Stomach smooth muscle (tissue), 2 donors: Measurements from ENCODE around the gene SAXO1.

Experiments
- H3K27ac ChIP-seq: one replicate; pipeline ENCODE4 v1.7.0; 2013; ENCODE audit warnings: mild to moderate bottlenecking, low read length, inconsistent platforms
- H3K27me3 ChIP-seq, 2 donors: one replicate each; pipeline ENCODE4 v1.7.0; 2013; ENCODE audit warnings: low read length in 2 of 2; ENCODE audit not compliant: insufficient read depth in 2 of 2, control insufficient read depth in 1 of 2
- H3K36me3 ChIP-seq, 2 donors: one replicate each; pipeline ENCODE4 v1.7.0; 2013; ENCODE audit warnings: low read length in 2 of 2; ENCODE audit not compliant: control insufficient read depth in 2 of 2, insufficient read depth in 2 of 2
- H3K4me1 ChIP-seq: one replicate; pipeline ENCODE4 v1.7.0; 2013; ENCODE audit warnings: low read length; ENCODE audit not compliant: control insufficient read depth, insufficient read depth
- H3K4me3 ChIP-seq, 2 donors: one replicate each; pipeline ENCODE4 v1.7.0; 2013; ENCODE audit warnings: low read length in 2 of 2
- H3K9ac ChIP-seq, 2 donors: one replicate each; pipeline ENCODE4 v1.7.0; 2013; ENCODE audit warnings: low read length in 2 of 2, mild to moderate bottlenecking in 1 of 2
- H3K9me3 ChIP-seq, 2 donors: one replicate each; pipeline ENCODE4 v1.7.0; 2013; ENCODE audit warnings: low read length in 2 of 2; ENCODE audit not compliant: control insufficient read depth in 2 of 2
- donor health status: healthy.
- donor health status: Pancreatic carcinoma.

Gene SAXO1

DNA sequence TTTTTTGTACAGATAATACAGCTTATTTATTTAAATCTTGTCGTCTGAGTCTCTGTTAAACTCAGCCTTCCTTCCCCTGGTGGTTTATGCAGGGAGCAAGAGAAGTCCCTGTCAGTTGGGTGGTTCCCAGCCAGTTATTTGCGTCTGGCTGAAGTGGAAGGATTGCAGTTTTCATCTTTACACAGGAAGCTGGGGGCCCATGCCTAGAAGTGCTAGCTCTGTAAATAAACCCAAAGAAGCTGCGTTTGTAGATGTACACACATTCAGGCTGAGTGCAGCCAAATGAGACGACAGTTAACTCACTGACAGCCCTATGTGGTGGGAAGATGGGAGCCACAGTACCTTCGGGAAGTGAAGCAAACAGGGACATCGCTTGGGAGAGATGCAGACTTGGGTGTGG lies 122.1 kb downstream of the SAXO1 start:
- no peaks in the 10 kb centered on the region for H3K27me3 ChIP-seq
- H3K36me3 ChIP-seq = peaks cover 0 to 2% of the 10 kb centered on the region in 2 donors
- peaks cover 13% of the 10 kb centered on the region for H3K4me1 ChIP-seq
- no peak overlapping the region for H3K9ac ChIP-seq
- H3K27ac ChIP-seq = no peak overlapping the region
- no peak overlapping the region for H3K4me3 ChIP-seq
- H3K9me3 ChIP-seq = no peaks in the 10 kb centered on the region

DNA sequence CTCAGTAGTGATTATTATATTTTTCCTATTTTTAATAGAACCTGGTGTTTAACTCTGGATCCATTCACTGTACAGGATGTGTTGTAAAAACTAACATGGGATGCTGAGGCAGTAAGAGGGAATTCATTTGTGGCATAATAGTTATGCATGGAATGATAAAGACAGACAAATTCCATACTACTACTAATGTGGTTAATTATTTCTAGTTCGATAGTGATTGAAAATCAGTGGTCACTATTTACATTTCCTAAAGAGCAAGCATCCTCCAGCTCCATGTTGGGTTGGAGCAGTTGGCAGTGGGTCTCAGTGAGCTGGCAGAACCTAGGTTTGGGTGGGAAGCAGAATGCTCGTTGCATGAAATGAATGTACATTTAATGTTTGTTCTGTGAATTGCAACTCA lies 122.6 kb downstream of the SAXO1 start:
- Histone ChIP-seq H3K9me3 (no peaks in the 10 kb centered on the region), H3K9ac (no peak overlapping the region), H3K27ac (no peak overlapping the region), H3K36me3 (peaks cover 0 to 2% of the 10 kb centered on the region in 2 donors), H3K4me3 (no peak overlapping the region), H3K4me1 (peaks cover 13% of the 10 kb centered on the region), H3K27me3 (no peaks in the 10 kb centered on the region)

DNA sequence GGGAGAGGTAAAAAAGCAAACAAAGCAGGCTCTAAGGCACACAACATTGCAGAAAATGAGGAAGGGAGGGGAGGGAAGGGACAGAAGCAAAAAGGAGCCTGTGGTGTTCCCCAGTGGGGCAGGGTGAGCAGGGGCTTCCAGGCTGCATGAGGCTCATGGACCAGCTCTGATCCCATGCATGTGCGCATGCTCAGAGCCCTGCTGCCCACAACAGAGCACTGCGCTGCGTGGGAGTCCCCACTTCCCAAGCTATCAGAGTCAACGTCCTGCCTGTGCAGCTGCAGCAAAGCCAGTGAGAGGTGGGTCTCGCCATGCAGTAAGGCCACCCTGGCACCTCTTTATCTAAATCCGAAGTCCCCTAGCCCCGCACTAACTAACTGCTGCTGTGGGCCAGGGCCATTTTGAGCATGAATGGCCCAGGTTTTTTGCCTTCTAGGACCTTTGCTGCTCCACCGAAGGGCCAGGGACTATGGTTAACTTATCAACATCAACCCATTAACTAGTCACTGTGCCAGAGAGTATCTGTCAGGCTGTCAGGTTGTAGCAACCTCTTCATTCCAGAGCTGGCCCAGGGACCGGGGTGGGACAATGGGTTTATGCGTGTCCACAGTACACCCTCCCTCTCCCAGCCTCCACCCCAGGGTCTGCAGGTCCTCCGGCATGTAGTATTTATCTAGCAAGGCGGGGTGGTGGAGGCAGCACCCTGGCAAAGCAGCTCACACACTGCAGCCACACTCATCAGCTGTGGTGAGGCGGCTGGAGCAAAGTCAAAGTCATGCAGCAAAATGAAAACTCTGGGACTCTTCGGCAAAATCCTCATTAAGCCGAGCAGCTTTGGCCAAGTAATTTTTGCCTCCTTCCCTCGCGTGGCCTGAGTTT lies 123.6 kb downstream of the SAXO1 start:
- Histone ChIP-seq H3K36me3 (peaks cover 0 to 2% of the 10 kb centered on the region in 2 donors), H3K4me3 (no peak overlapping the region), H3K27ac (no peak overlapping the region), H3K9ac (no peak overlapping the region), H3K9me3 (no peaks in the 10 kb centered on the region), H3K27me3 (no peaks in the 10 kb centered on the region), H3K4me1 (peaks cover 13% of the 10 kb centered on the region)

DNA sequence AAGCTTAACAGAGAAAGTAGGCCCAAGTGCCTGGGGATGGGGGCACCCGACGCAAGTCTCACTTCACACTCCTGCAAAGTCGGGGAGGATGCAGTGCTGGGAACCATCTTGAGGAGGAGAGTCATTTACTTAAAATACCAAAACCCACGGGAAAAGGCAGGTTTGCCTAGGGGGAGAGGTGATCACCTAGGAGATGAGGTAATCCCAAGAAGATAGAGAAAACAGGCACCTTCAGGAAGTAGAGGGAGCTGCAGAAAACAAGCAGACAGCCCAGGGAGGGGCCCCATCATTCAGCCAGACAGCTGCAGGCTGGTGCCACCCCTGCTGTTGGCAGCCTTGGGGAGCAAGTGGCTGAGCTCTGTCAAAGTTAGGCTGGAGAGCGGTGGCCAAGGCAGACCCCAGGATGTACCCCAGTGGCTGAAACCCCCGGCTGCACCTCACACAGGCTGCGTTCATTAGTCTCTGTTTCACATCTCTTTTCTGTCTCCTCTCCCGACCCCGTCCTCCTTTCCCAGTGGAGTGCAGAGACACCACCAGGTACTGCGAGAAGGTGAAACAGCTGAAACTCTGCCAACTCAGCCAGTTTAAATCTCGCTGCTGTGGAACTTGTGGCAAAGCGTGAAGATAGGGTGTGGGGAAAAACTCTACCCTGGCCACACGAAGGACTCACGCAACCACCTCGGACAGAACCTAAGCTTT lies 124.9 kb downstream of the SAXO1 start:
- H3K4me3 ChIP-seq = no peak overlapping the region
- no peaks in the 10 kb centered on the region for H3K9me3 ChIP-seq

DNA sequence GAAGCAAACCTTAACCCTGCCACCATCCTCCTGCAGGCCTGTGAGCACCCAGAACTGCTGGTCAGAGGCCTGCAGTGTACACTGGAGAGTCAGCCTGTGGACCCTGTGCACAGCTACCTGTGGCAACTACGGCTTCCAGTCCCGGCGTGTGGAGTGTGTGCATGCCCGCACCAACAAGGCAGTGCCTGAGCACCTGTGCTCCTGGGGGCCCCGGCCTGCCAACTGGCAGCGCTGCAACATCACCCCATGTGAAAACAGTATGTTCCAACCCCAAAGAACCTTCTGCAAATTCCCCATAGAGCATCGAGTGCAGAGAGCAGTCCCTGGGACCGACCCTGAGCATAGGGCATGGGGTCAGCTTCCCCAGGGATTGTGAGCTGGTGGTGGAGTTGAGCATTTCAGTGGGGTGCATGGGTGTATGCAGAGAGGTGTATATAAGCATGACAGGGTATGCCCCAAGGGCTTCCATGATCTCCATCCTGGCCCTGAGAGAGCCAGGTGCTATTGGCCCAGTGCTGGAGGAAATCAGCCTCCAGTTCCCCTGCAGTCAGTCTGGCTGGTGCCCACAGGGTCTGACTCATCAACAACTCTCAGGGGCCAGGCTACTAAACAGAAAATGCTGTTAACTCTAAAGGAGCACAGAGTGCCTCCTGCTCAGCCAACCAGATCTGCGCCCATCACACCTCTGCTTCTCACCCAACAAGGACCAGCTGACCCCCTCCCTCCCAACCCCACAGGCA lies 126.2 kb downstream of the SAXO1 start:
- peaks cover 13% of the 10 kb centered on the region for H3K4me1 ChIP-seq
- no peak overlapping the region for H3K9ac ChIP-seq
- no peaks in the 10 kb centered on the region for H3K27me3 ChIP-seq
- H3K36me3 ChIP-seq = peaks cover 0 to 2% of the 10 kb centered on the region in 2 donors
- H3K27ac ChIP-seq = no peak overlapping the region
- no peak overlapping the region for H3K4me3 ChIP-seq
- no peaks in the 10 kb centered on the region for H3K9me3 ChIP-seq

More for the DNA sequence above, 124.9 kb downstream of the SAXO1 start:
- no peak overlapping the region for H3K9ac ChIP-seq
- H3K4me1 ChIP-seq = peaks cover 13% of the 10 kb centered on the region
- no peaks in the 10 kb centered on the region for H3K27me3 ChIP-seq
- H3K27ac ChIP-seq = no peak overlapping the region
- H3K36me3 ChIP-seq = peaks cover 0 to 2% of the 10 kb centered on the region in 2 donors

DNA sequence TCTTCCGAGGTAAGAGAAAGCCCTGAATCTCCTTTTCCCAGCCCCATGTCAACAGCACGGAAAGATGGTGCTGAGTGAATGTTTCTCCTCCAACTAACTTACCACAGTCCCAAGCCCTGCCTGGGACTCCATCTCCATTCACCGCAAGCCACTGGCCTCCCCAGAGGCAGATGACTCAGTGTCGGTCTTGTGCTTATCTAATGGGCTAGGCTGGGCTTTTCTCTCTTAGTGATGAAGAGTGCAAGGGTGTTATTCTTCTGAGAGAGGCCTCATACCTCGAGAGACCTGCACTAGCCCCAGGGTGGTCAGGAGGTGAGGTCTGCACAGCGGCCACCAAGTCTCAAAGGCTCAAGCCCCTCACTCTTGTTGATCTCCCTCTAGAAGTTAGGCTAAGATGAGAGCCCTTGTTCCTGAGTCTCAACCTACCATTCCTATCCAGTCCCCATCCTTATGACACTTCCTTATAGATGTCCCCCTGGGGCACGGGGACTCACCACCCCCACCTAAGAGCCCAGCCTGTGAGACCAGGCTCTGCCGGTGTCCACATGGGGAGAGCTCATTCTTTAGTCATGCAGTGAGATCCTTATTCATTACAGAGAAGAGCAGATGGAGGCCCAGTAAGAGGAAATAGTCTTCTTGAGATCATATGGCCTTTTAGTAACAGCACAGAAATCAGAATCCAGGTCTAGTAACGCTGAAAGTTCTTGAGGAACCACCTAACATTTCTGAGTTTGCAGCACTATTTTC lies 127.0 kb downstream of the SAXO1 start:
- Histone ChIP-seq H3K36me3 (peaks cover 0 to 2% of the 10 kb centered on the region in 2 donors), H3K4me3 (no peak overlapping the region), H3K9ac (no peak overlapping the region), H3K9me3 (no peaks in the 10 kb centered on the region), H3K27me3 (no peaks in the 10 kb centered on the region), H3K4me1 (peaks cover 12% of the 10 kb centered on the region), H3K27ac (no peak overlapping the region)

DNA sequence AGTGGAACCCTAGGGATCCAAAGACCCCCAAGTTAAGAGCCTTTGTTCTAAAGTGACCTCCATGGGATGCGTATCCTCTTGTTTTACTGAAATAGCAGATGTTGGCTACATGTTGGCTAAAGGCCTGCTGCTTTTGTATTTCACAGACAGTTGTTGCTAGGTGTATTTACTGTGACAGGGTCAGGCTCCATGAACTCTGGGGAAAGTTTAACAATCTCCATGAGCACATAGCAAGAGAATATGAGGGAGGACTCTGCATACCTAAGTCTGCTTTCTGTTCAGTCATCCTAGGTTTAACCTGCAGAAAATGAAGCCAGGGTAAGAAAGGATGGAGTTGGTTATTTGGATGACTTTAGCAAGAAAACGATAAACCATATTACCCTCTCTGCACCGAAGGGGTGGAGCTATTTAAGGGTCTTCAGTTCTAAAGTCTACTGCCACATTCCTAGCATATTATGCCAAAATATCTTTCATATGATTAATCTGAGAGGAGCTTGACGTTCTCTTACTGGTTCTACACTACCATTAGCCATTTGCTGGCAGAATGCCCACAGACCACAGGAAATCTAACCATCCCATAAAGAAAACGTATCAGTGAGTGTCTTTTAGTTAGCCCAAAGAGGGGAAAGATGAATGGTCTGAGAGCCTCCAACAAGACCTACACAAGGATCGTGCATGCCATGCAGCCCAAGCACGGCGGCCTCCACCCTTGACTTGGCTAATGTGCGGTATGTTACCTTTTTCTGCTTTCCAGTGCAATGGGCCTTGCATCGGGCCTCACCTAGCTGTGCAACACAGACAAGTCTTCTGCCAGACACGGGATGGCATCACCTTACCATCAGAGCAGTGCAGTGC lies 127.8 kb downstream of the SAXO1 start:
- peaks cover 9% of the 10 kb centered on the region for H3K4me1 ChIP-seq
- no peaks in the 10 kb centered on the region for H3K9me3 ChIP-seq
- H3K27me3 ChIP-seq = no peaks in the 10 kb centered on the region
- H3K27ac ChIP-seq = no peak overlapping the region
- no peak overlapping the region for H3K4me3 ChIP-seq
- H3K36me3 ChIP-seq = peaks cover 0 to 2% of the 10 kb centered on the region in 2 donors
- H3K9ac ChIP-seq = no peak overlapping the region

DNA sequence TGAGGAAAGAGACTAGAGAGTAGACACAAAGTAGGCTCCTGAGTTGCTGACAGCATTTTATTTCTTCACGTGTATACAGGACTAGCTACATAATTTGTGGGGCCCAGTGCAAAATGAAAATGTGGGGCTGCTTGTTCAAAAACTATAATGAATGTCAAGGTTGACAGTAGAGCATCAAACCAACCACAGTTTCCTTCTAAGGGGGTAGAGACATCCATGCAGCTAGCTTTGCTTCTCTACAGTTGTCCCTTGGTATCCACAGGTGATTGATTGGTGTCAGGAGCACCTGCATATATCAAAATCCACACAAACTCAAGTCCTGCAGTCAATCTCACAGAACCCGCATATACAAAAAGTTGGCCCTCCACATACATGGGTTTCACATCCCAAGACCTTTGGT lies 129.6 kb downstream of the SAXO1 start:
- H3K9me3 ChIP-seq = no peaks in the 10 kb centered on the region
- H3K27me3 ChIP-seq = no peaks in the 10 kb centered on the region
- H3K27ac ChIP-seq = no peak overlapping the region
- no peak overlapping the region for H3K4me3 ChIP-seq
- peaks cover 0 to 2% of the 10 kb centered on the region in 2 donors for H3K36me3 ChIP-seq
- H3K9ac ChIP-seq = no peak overlapping the region
- peaks cover 3% of the 10 kb centered on the region for H3K4me1 ChIP-seq

DNA sequence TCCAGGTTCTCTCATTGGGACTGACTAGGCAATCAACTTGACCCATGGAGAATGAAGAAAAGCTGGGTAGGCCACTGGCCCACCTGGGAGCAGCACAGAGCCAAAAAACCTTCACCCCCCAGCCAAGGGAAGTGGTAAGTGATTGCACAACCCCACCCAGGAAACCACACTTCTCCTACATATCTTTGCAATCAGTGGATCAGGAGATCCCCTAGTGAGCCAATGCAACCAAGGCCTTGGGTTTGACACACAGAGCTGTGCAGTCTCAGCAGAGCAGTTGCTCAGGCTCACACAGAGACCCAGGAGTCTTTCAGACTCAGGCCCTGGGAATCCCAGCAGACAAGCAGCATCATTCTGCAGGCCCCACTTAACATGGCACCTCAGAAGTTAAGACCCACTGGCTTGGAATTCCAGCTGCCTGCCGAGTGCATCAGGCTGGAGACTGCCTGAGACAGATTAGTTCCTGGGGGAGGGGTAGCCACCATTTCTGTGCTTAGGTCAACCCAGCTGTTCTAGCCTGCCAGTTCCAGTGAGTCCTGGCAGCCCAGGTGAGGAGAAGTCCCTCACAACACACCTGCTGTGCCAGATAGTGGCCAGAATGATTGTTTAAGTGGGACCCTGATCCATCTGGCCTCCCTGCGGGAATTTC lies 136.4 kb downstream of the SAXO1 start:
- peaks cover 0 to 10% of the 10 kb centered on the region in 2 donors for H3K36me3 ChIP-seq
- H3K27me3 ChIP-seq = no peaks in the 10 kb centered on the region
- peaks cover 8 to 16% of the 10 kb centered on the region in 2 donors for H3K9me3 ChIP-seq
- no peaks in the 10 kb centered on the region for H3K4me1 ChIP-seq
- H3K4me3 ChIP-seq = no peak overlapping the region
- H3K9ac ChIP-seq = no peak overlapping the region
- H3K27ac ChIP-seq = no peak overlapping the region
